GM04504 (cell line): ENCODE data around the gene PM20D2.

ENCODE experiments used
- DNase-seq: peaks from one replicate; pipeline ENCODE4 v3.0.0-alpha.2; 2012; ENCODE audit warnings: low read depth

PM20D2 gene

GRCh38 chr6:89204096-89204495 lies 58.2 kb downstream of the PM20D2 start:
- DNase-seq = no peak

DNA sequence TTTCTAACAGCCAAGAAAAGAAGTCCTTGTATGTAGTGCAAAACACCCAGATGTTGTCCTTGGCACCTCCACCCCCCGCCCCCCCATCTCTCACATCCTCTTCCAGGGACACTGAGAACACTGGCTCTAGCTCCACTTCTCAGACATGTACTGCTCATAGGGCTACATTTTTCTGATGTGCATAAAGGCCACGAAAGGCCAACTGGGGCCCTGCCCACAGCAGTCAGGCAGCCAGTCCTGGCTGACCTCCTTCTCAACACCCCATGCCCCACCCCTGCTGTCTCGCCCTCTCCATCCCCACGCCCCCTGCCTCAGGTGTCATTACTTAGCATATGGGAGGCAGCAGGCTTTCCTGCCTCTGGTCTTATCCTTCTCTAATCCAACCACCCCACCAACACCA lies 60.0 kb downstream of the PM20D2 start:
- no peak for DNase-seq

- DNase-seq = no peak
Observed at GRCh38 chr6:89208551-89208950, 62.7 kb downstream of the PM20D2 start.

DNA sequence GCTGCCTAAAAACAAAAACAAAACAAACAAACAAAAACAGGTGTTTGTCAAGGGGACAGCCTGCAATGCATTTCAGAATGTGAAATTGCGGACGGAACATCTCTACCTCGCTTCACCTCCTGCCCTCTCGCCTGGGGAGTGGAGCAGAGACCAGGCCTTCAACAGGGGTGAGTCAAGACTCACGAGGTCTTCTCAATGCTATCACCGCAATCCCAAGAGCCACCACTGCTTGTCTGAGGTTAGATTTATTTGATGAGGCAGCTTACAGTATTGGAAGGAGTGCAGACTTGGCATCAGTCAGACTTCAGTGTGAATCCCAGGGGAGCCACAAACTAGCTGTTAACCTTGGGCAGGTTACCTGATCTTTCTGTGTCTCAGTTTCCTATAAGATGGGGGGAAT lies 63.6 kb downstream of the PM20D2 start:
- DNase-seq = no peak

GRCh38 chr6:89212472-89212871 lies 66.6 kb downstream of the PM20D2 start:
- no peak for DNase-seq

GRCh38 chr6:89214197-89214596 lies 68.3 kb downstream of the PM20D2 start:
- DNase-seq = no peak
